ENCODE results near the gene PSORS1C2. TPM values are rescaled to one million over a fixed set of nuclear protein-coding genes. Genes with fewer than 3 reads are reported as not detected.

Gene PSORS1C2
- total and polyA plus RNA-seq, 2 experiments from 2014 or later = not detected

- H4K20me1 ChIP-seq (ENCODE audit: insufficient read depth, poor library complexity, severe bottlenecking) = no peaks in the 10 kb centered on the region
- H2AFZ ChIP-seq = no peak overlapping the region
- no peaks in the 10 kb centered on the region for H3K9me2 ChIP-seq (replicated peaks; ENCODE audit: insufficient read depth)
- H3K4me2 ChIP-seq = peak overlapping the region; percentile 8
- H3K4me3 ChIP-seq = no peak overlapping the region
- no peaks in the 10 kb centered on the region for H3K9me3 ChIP-seq (ENCODE audit: low read depth)
- H3K36me3 ChIP-seq (replicated peaks; ENCODE audit: insufficient read depth, low read depth) = no peaks in the 10 kb centered on the region
- no peaks in the 10 kb centered on the region for H3K79me2 ChIP-seq
- no peak for TF ChIP-seq CTCF (IDR thresholded peaks at IDR 0.05; ENCODE audit: poor library complexity)
- TF ChIP-seq EZH2phosphoT487 (IDR thresholded peaks at IDR 0.05; ENCODE audit: low read depth, severe bottlenecking, unreplicated experiment) = no peak
- peak overlapping the region; percentile 80 for H3K27ac ChIP-seq
- H3K4me1 ChIP-seq (ENCODE audit: insufficient read depth) = peaks cover 9% of the 10 kb centered on the region
- DNase-seq (ENCODE audit: low spot score) = peak; percentile 83
- H3K27me3 ChIP-seq = no peaks in the 10 kb centered on the region
- 64% methylated on average over 16 of the region's 16 CpGs for WGBS (ENCODE audit: low lambda C conversion rate, missing lambda C conversion rate)
Measured at GRCh38 chr6:31122791-31123706, 15.8 kb downstream of the PSORS1C2 start.

DNA sequence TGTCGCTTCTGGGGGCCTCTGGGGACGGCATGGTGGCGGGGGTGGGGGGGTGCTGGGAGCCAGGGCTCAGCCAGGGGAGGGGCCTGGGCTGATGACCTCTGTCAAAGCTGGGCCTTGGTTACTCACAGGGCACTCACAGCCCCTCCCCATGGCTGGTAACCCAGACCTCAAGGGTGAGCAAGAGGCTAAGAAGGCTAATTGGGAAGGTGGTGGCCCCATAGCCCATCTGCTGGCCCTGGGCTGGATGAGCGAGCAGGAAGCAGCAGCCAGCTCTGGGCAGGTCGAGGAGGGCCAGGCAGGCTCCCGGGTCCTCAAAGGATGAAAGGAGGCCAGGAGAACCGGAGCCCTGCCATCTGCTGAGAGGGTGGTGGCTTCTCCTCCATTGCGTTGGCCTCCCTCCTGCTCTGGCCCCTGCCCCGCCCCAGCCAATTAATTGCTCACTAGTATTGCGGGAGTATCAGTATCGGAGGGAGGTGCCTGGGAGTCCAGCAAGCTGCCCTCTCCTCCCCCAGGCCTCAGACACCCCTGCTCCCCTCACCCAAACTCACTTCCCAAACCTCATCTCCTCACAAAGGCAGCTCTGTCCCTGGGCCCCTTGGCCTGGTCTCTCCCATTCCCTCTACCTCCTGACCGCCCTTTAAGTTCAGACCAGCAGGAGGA, 17.6 kb downstream of the PSORS1C2 start:
- Histone ChIP-seq H3K4me1 (ENCODE audit: insufficient read depth) (peaks cover 6% of the 10 kb centered on the region), H3K9me2 (replicated peaks; ENCODE audit: insufficient read depth) (no peaks in the 10 kb centered on the region), H3K27ac (no peak overlapping the region), H3K4me2 (no peak overlapping the region), H3K4me3 (no peak overlapping the region), H2AFZ (no peak overlapping the region), H3K36me3 (replicated peaks; ENCODE audit: insufficient read depth, low read depth) (no peaks in the 10 kb centered on the region), H3K79me2 (no peaks in the 10 kb centered on the region), H3K9me3 (ENCODE audit: low read depth) (no peaks in the 10 kb centered on the region), H4K20me1 (ENCODE audit: insufficient read depth, poor library complexity, severe bottlenecking) (no peaks in the 10 kb centered on the region), H3K27me3 (no peaks in the 10 kb centered on the region)
- TF ChIP-seq EZH2phosphoT487 (IDR thresholded peaks at IDR 0.05; ENCODE audit: low read depth, severe bottlenecking, unreplicated experiment) (no peak), EZH2 (IDR thresholded peaks at IDR 0.05; ENCODE audit: borderline replicate concordance) (no peak), CTCF (IDR thresholded peaks at IDR 0.05; ENCODE audit: poor library complexity) (no peak)
- WGBS (ENCODE audit: low lambda C conversion rate, missing lambda C conversion rate) = 92% methylated on average over 12 of the region's 12 CpGs
- DNase-seq (ENCODE audit: low spot score) = no peak

GRCh38 chr6:31120151-31120915, 18.5 kb downstream of the PSORS1C2 start, which contains the start of gene CDSN:
TSS of gene CDSN (minus strand) at chr6:31120446. CDS start at chr6:31120419, 27 bp downstream.
- Histone ChIP-seq H3K4me3 (no peak within 1 kb of the TSS), H3K36me3 (replicated peaks; ENCODE audit: insufficient read depth, low read depth) (no peaks in the 10 kb centered on the region), H4K20me1 (ENCODE audit: insufficient read depth, poor library complexity, severe bottlenecking) (no peaks in the 10 kb centered on the region), H3K4me1 (ENCODE audit: insufficient read depth) (peaks cover 8% of the 10 kb centered on the region), H3K27me3 (no peaks in the 10 kb centered on the region), H3K27ac (no peak within 1 kb of the TSS), H3K4me2 (no peak within 1 kb of the TSS), H3K79me2 (no peaks in the 10 kb centered on the region), H3K9me2 (replicated peaks; ENCODE audit: insufficient read depth) (no peaks in the 10 kb centered on the region), H2AFZ (no peak within 1 kb of the TSS), H3K9me3 (ENCODE audit: low read depth) (no peaks in the 10 kb centered on the region)
- TF ChIP-seq EZH2phosphoT487 (IDR thresholded peaks at IDR 0.05; ENCODE audit: low read depth, severe bottlenecking, unreplicated experiment) = no peak
- TF ChIP-seq CTCF (IDR thresholded peaks at IDR 0.05; ENCODE audit: poor library complexity) = no peak
- TF ChIP-seq EZH2 (IDR thresholded peaks at IDR 0.05; ENCODE audit: borderline replicate concordance) = no peak
- 90% methylated on average over 10 of the region's 26 CpGs for WGBS (ENCODE audit: low lambda C conversion rate, missing lambda C conversion rate)
- DNase-seq (ENCODE audit: low spot score) = no peak

Data from hepatocyte (in vitro differentiated cells).